ENCODE data around the gene CFAP210.

GRCh38 chr2:169609264-169609663 is 84.9 kb downstream of the CFAP210 start:
- no peak for TF ChIP-seq POLR2A (IDR thresholded peaks at IDR 0.05)
- TF ChIP-seq CTCF (IDR thresholded peaks at IDR 0.05): no peak
